Fibroblast of lung (primary cell): ENCODE data around the gene PHF21A.

Experiments
- EZH2 ChIP-seq: IDR thresholded peaks from 2 replicates; pipeline ENCODE4 v1.5.1; 2012; ENCODE audit warnings: low read length, control low read depth, mild to moderate bottlenecking; ENCODE audit errors: missing control alignments
- TF ChIP-seq, protein P1 (sequence below), 2 donors: IDR thresholded peaks in 1 of 2; conservative IDR thresholded peaks in 1 of 2; 1 replicate in 1 of 2; 2 replicates in 1 of 2; pipeline ENCODE4 v1.5.1; 2011 to 2012; ENCODE audit warnings: low read length in 2 of 2, control low read depth in 1 of 2, inconsistent platforms in 1 of 2, low read depth in 1 of 2, mild to moderate bottlenecking in 1 of 2

- TF ChIP-seq, protein P1, sequence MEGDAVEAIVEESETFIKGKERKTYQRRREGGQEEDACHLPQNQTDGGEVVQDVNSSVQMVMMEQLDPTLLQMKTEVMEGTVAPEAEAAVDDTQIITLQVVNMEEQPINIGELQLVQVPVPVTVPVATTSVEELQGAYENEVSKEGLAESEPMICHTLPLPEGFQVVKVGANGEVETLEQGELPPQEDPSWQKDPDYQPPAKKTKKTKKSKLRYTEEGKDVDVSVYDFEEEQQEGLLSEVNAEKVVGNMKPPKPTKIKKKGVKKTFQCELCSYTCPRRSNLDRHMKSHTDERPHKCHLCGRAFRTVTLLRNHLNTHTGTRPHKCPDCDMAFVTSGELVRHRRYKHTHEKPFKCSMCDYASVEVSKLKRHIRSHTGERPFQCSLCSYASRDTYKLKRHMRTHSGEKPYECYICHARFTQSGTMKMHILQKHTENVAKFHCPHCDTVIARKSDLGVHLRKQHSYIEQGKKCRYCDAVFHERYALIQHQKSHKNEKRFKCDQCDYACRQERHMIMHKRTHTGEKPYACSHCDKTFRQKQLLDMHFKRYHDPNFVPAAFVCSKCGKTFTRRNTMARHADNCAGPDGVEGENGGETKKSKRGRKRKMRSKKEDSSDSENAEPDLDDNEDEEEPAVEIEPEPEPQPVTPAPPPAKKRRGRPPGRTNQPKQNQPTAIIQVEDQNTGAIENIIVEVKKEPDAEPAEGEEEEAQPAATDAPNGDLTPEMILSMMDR (conservative IDR thresholded peaks at IDR 0.05 in 1 of 2, IDR thresholded peaks at IDR 0.05 in 1 of 2; ENCODE audit: low read depth in 1 of 2, low read length in 2 of 2) = no peak
- no peak for TF ChIP-seq EZH2
Observed at GRCh38 chr11:45932217-45932616, 189.0 kb downstream of the PHF21A start.
